CD14-positive monocyte (primary cell): ENCODE measurements around the gene KLHL41. TPM values are rescaled to one million over a fixed set of nuclear protein-coding genes. Genes with fewer than 3 reads are reported as not detected.

Experiments used
- DNase-seq, 3 donors: peaks; one replicate each; pipeline ENCODE4 v3.0.0-alpha.2; 2011 to 2022
- H2AFZ ChIP-seq: 2 replicates; pipeline ENCODE4 v1.6.0; 2012; ENCODE audit warnings: mild to moderate bottlenecking, low read depth, low read length, inconsistent platforms; ENCODE audit not compliant: insufficient read depth, poor library complexity, severe bottlenecking
- H3K27ac ChIP-seq, 2 donors: 1 replicate in 1 of 2; 2 replicates in 1 of 2; pipeline ENCODE4 v1.5.1; 2012 to 2013; ENCODE audit warnings: low read length in 2 of 2, control low read depth in 1 of 2, inconsistent platforms in 1 of 2, low read depth in 1 of 2, mild to moderate bottlenecking in 1 of 2
- H3K27me3 ChIP-seq, 2 donors: one replicate each; pipeline versions ENCODE4 v1.6.0 to v1.6.1; 2011 to 2013; ENCODE audit warnings: low read length in 2 of 2; ENCODE audit not compliant: control insufficient read depth in 2 of 2, insufficient read depth in 2 of 2
- H3K36me3 ChIP-seq, 2 donors: replicated peaks in 1 of 2; 1 replicate in 1 of 2; 2 replicates in 1 of 2; pipeline versions ENCODE4 v1.5.1 to v1.6.1; 2012 to 2013; ENCODE audit warnings: low read length in 2 of 2, control low read depth in 1 of 2, inconsistent platforms in 1 of 2, mild to moderate bottlenecking in 1 of 2; ENCODE audit not compliant: insufficient read depth in 2 of 2, control insufficient read depth in 1 of 2
- H3K4me1 ChIP-seq, 2 donors: 1 replicate in 1 of 2; 2 replicates in 1 of 2; pipeline versions ENCODE4 v1.5.1 to v1.6.1; 2012 to 2013; ENCODE audit warnings: low read length in 2 of 2, control low read depth in 1 of 2, inconsistent platforms in 1 of 2, mild to moderate bottlenecking in 1 of 2, moderate library complexity in 1 of 2; ENCODE audit not compliant: insufficient read depth in 2 of 2, control insufficient read depth in 1 of 2
- H3K4me2 ChIP-seq: replicated peaks from 2 replicates; pipeline ENCODE3; 2012; ENCODE audit warnings: low read length, moderate library complexity, mild to moderate bottlenecking; ENCODE audit not compliant: poor library complexity, severe bottlenecking; ENCODE audit errors: extremely low read depth
- H3K4me3 ChIP-seq, 3 experiments: fragments of 200-600 bp in 1 of 3; sonication (generic) in 1 of 3; replicated peaks in 1 of 3; 1 replicate in 2 of 3; 2 replicates in 1 of 3; pipeline ENCODE4 v1.5.1; 2011 to 2013; ENCODE audit warnings: low read length in 3 of 3, mild to moderate bottlenecking in 3 of 3, control low read depth in 2 of 3, low read depth in 2 of 3, inconsistent platforms in 1 of 3, moderate library complexity in 1 of 3
- H3K79me2 ChIP-seq: 2 replicates; pipeline ENCODE4 v1.6.0; 2012; ENCODE audit warnings: mild to moderate bottlenecking, control low read depth, inconsistent platforms, low read length, moderate library complexity; ENCODE audit not compliant: insufficient read depth
- H3K9ac ChIP-seq: 2 replicates; pipeline ENCODE4 v1.6.0; 2017; ENCODE audit warnings: low read length, mild to moderate bottlenecking; ENCODE audit not compliant: insufficient read depth, poor library complexity, severe bottlenecking
- H3K9me3 ChIP-seq, 2 donors: replicated peaks in 1 of 2; 1 replicate in 1 of 2; 2 replicates in 1 of 2; pipeline versions ENCODE4 v1.5.1 to v1.6.1; 2012 to 2013; ENCODE audit warnings: low read length in 2 of 2, control low read depth in 1 of 2; ENCODE audit not compliant: control insufficient read depth in 1 of 2, insufficient read depth in 1 of 2
- H4K20me1 ChIP-seq: 2 replicates; pipeline ENCODE4 v1.6.0; 2012; ENCODE audit warnings: mild to moderate bottlenecking, low read length, control low read depth, moderate library complexity; ENCODE audit not compliant: insufficient read depth
- H3K27ac Mint-ChIP-seq, 7 donors: one replicate each; pipeline ENCODE4 v1.8.0; 2020; ENCODE audit warnings: mild to moderate bottlenecking in 7 of 7, mixed read lengths in 7 of 7, moderate library complexity in 6 of 7, inconsistent platforms in 2 of 7
- H3K27me3 Mint-ChIP-seq, 3 donors: one replicate each; pipeline ENCODE4 v1.8.0; 2021 to 2022; ENCODE audit warnings: low read depth in 3 of 3, mild to moderate bottlenecking in 3 of 3, mixed read lengths in 3 of 3, moderate library complexity in 3 of 3, inconsistent platforms in 1 of 3
- H3K36me3 Mint-ChIP-seq, 2 donors: one replicate each; pipeline ENCODE4 v1.8.0; 2020; ENCODE audit warnings: mixed read lengths in 2 of 2, inconsistent platforms in 1 of 2, mild to moderate bottlenecking in 1 of 2
- H3K4me1 Mint-ChIP-seq: one replicate; pipeline ENCODE4 v1.8.0; 2020; ENCODE audit warnings: mild to moderate bottlenecking, mixed read lengths
- H3K4me3 Mint-ChIP-seq, 2 donors: one replicate each; pipeline ENCODE4 v1.8.0; 2020; ENCODE audit warnings: mild to moderate bottlenecking in 2 of 2, mixed read lengths in 2 of 2, moderate library complexity in 1 of 2
- H3K9me3 Mint-ChIP-seq, 7 donors: one replicate each; pipeline ENCODE4 v1.8.0; 2020 to 2022; ENCODE audit warnings: mixed read lengths in 7 of 7, mild to moderate bottlenecking in 6 of 7, moderate library complexity in 6 of 7, inconsistent platforms in 2 of 7
- WGBS: methylation state at CpG from one replicate; pipeline ENCODE4 v1.1.5; 2013; ENCODE audit warnings: missing lambda C conversion rate; ENCODE audit not compliant: insufficient coverage; 5-methylcytosine and 5-hydroxymethylcytosine counted together
- intact Hi-C, 2 donors: fragments of 100-400 bp; cut with micrococcal nuclease; formaldehyde crosslinking; loops; one replicate each; pipeline versions ENCODE4 v1.15.0 to v1.15.1; 2023
- polyA plus RNA-seq, 3 donors: library from polyadenylated mRNA; depleted of rRNA in 1 of 3; unstranded in 2 of 3; stranded (reverse) in 1 of 3; fragments of 300-500 nt in 2 of 3; fragments of >200 nt in 1 of 3; fragmentation: Illumina TruSeq in 2 of 3; gene quantifications; 1 replicate in 2 of 3; 2 replicates in 1 of 3; pipeline ENCODE4 v1.2.3, GENCODE V29; 2012 to 2021
- TF ChIP-seq, protein P1 (sequence below): fragments of 200-600 bp; IDR thresholded peaks from one replicate; pipeline ENCODE4 v1.8.0; 2022; ENCODE audit warnings: antibody characterized with exemption, mild to moderate bottlenecking

Gene KLHL41
- polyA plus RNA-seq, 3 donors: not detected

DNA sequence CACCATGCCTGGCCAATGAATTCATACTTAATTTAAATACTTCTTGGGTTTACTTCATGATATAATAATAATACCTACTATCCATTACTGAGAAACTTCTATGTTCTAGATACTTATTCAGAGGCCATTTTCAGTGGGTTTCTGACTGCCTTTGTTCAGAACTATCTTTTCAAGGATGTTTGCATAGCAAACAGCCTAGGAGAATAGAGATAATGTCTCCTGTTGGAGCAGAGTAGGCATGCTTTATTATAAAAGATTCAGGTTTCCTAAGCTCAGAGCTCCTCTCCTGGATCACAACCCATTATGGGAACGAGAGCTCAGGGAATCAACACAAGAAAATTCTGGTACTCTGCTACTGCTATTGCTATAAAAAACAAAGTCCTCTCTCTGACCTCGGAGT is 53.0 kb downstream of the KLHL41 start:
- Mint-ChIP-seq H3K27ac (peak overlapping the region in 1 of 7 donors; percentile 68), H3K4me3 (no peak overlapping the region), H3K4me1 (no peaks in the 10 kb centered on the region), H3K27me3 (no peaks in the 10 kb centered on the region), H3K9me3 (peaks cover 0 to 6% (median 3%) of the 10 kb centered on the region in 7 donors), H3K36me3 (peaks cover 20 to 46% of the 10 kb centered on the region in 2 donors)
- Histone ChIP-seq H3K9ac (no peak overlapping the region), H3K4me2 (no peak overlapping the region), H3K27me3 (no peaks in the 10 kb centered on the region), H3K4me1 (no peaks in the 10 kb centered on the region), H3K79me2 (no peaks in the 10 kb centered on the region), H3K36me3 (peaks cover 16 to 54% of the 10 kb centered on the region in 2 donors), H3K27ac (no peak overlapping the region), H4K20me1 (no peaks in the 10 kb centered on the region), H3K4me3 (no peak overlapping the region), H2AFZ (no peak overlapping the region), H3K9me3 (no peaks in the 10 kb centered on the region)
- TF ChIP-seq, protein P1, sequence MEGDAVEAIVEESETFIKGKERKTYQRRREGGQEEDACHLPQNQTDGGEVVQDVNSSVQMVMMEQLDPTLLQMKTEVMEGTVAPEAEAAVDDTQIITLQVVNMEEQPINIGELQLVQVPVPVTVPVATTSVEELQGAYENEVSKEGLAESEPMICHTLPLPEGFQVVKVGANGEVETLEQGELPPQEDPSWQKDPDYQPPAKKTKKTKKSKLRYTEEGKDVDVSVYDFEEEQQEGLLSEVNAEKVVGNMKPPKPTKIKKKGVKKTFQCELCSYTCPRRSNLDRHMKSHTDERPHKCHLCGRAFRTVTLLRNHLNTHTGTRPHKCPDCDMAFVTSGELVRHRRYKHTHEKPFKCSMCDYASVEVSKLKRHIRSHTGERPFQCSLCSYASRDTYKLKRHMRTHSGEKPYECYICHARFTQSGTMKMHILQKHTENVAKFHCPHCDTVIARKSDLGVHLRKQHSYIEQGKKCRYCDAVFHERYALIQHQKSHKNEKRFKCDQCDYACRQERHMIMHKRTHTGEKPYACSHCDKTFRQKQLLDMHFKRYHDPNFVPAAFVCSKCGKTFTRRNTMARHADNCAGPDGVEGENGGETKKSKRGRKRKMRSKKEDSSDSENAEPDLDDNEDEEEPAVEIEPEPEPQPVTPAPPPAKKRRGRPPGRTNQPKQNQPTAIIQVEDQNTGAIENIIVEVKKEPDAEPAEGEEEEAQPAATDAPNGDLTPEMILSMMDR: no peak
- no peak for DNase-seq
- WGBS: 100% methylated on average over 1 of the region's 2 CpGs
- intact Hi-C loops: no loop called here

DNA sequence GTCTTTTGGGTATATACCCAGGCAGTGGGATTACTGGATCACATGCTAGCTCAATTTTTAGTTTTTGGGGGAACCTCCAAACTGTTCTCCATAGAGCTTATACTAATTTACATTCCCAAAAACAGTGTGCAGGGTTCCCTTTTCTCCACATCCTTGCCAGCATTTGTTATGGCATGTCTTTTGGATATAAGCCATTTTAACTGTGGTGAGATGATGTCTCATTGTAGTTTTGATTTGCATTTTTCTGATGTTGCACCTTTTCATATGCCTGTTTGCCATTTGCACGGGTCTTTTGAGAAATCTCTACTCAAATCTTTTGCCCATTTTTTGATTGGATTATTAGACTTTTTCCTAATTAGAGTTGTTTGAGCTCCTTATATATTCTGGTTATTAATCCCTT is 56.2 kb downstream of the KLHL41 start:
- Mint-ChIP-seq H3K27me3 (no peaks in the 10 kb centered on the region), H3K9me3 (peaks cover 0 to 6% (median 3%) of the 10 kb centered on the region in 7 donors), H3K36me3 (peaks cover 24 to 47% of the 10 kb centered on the region in 2 donors), H3K27ac (no peak overlapping the region), H3K4me3 (no peak overlapping the region), H3K4me1 (peaks cover 3% of the 10 kb centered on the region)
- Histone ChIP-seq H3K9ac (no peak overlapping the region), H3K36me3 (peaks cover 13 to 44% of the 10 kb centered on the region in 2 donors), H3K4me2 (no peak overlapping the region), H3K9me3 (no peaks in the 10 kb centered on the region), H3K27me3 (no peaks in the 10 kb centered on the region), H3K4me3 (no peak overlapping the region), H3K27ac (no peak overlapping the region), H2AFZ (no peak overlapping the region), H4K20me1 (no peaks in the 10 kb centered on the region), H3K79me2 (peaks cover 17% of the 10 kb centered on the region), H3K4me1 (no peaks in the 10 kb centered on the region)
- TF ChIP-seq, protein P1: no peak
- no CpG with 5 or more reads among the region's 1 CpG for WGBS
- DNase-seq: no peak
- intact Hi-C loops: no loop called here
